B cell (primary cell): ENCODE results near the gene INA.

ENCODE experiments used
- EZH2 ChIP-seq: IDR thresholded peaks from 2 replicates; pipeline ENCODE4 v1.6.1; 2012; ENCODE audit warnings: borderline replicate concordance, low read depth, mild to moderate bottlenecking, moderate library complexity, low read length; ENCODE audit not compliant: insufficient read depth, poor library complexity, severe bottlenecking
- TF ChIP-seq, protein P1 (sequence below): fragments of 200-600 bp; IDR thresholded peaks from one replicate; pipeline ENCODE4 v1.8.0; 2022; ENCODE audit warnings: antibody characterized with exemption, mild to moderate bottlenecking

DNA sequence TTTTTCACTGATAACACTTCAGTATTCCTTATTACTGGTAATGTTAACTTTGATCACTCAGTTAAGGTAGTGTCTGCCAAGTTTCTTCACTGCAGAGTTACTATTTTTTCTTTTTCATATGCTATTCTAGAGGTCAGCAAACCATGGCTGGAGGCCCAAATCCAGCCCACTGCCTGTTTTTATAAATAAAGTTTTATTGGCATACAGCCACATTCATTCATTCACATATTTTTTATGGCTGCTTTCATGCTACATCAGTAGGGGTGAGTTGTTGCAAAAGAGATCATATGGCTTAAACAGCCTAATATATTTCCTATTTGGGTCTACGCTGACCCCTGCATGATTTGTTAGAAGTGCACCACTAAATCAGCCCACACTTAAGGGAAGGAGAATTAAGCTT is 20.3 kb upstream of the INA start:
- TF ChIP-seq, protein P1, sequence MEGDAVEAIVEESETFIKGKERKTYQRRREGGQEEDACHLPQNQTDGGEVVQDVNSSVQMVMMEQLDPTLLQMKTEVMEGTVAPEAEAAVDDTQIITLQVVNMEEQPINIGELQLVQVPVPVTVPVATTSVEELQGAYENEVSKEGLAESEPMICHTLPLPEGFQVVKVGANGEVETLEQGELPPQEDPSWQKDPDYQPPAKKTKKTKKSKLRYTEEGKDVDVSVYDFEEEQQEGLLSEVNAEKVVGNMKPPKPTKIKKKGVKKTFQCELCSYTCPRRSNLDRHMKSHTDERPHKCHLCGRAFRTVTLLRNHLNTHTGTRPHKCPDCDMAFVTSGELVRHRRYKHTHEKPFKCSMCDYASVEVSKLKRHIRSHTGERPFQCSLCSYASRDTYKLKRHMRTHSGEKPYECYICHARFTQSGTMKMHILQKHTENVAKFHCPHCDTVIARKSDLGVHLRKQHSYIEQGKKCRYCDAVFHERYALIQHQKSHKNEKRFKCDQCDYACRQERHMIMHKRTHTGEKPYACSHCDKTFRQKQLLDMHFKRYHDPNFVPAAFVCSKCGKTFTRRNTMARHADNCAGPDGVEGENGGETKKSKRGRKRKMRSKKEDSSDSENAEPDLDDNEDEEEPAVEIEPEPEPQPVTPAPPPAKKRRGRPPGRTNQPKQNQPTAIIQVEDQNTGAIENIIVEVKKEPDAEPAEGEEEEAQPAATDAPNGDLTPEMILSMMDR: no peak
- no peak for TF ChIP-seq EZH2
